GM18498 (cell line): ENCODE results near the gene ERC1.
"Not testable (repeated sequence)": the region's sequence is repeated elsewhere in the genome, so short reads cannot be mapped to it uniquely, and the experiment has no call there.

Experiments
- ATAC-seq: cut with Tn5 transposase; IDR thresholded peaks from one replicate; pipeline ENCODE4 v1.9.1; 2021; ENCODE audit warnings: mild to moderate bottlenecking, moderate library complexity; ENCODE audit not compliant: unreplicated experiment

ERC1 gene

DNA sequence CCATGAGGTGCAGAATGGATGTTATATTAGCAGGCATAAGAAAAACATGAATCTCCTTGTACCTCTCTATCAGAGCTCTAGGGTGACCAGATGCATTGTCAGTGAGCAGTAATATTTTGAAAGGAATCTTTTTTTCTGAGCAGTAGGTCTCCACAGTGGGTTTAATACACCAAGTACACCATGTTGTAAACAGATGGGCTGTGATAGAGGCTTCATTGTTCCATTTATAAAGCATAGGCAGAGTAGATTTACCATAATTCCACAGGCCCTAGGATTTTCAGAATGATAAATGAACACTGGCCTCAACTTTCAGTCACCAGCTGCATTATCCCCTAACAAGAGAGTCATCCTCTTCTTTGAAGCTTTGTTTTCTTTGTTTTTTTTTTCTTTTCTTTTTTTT is 185.2 kb downstream of the ERC1 start:
- ATAC-seq, result no peak

DNA sequence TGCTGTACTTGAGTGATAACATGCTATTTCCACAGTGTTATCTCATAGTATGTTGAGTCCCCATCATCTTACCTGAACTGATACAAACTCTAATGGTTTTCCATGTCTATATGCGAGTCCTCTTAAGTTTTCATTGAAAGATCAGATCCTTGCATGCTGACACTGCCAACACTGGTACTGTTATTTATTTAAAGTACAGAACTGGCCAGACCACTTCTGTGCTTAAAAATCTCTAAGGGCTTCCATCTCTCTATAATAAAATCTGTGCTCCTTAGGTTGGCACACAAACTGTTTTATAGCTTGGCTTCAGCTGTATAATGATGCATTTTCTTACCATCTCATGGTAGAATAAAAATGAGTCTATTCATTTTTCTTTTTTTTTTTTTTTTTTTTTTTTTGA is 188.1 kb downstream of the ERC1 start:
- ATAC-seq, result no peak

DNA sequence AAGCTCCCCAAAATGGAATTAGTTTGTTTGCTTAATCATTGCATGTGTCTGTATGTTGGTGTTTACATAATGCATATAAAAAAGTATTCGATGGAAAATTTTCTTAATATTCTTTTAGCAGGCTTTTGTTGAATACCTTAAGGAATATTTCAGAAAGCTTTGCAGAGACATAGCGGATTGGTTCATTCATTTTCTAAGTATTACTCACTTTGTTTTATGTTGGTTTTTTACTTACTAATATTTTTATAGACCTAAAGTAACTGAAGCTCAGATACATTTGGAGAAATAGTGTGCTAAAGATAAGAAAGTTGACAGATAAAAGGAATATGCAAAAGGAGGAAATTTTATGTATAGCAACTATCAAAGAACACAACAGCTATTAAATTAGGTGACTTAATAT is 191.0 kb downstream of the ERC1 start:
- ATAC-seq, result no peak

DNA sequence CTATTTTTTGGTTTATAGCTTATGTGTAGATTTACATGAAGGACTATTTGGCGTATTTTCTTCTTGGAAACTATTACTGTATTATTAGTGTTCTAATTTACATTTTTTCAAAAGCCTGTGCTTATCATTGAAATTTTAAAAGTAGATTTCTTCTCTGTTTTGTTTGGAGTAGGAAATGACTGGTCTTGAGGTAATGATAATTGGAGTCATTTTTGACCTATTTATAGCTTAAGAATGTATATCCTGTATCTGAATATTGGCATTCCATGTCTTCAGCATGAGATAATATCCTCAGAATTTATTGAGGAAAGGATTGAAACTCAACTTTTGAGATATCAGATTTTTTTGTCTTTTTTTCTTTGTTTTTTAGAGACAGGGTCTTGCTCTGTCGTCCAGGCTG is 193.4 kb downstream of the ERC1 start:
- ATAC-seq, result no peak

DNA sequence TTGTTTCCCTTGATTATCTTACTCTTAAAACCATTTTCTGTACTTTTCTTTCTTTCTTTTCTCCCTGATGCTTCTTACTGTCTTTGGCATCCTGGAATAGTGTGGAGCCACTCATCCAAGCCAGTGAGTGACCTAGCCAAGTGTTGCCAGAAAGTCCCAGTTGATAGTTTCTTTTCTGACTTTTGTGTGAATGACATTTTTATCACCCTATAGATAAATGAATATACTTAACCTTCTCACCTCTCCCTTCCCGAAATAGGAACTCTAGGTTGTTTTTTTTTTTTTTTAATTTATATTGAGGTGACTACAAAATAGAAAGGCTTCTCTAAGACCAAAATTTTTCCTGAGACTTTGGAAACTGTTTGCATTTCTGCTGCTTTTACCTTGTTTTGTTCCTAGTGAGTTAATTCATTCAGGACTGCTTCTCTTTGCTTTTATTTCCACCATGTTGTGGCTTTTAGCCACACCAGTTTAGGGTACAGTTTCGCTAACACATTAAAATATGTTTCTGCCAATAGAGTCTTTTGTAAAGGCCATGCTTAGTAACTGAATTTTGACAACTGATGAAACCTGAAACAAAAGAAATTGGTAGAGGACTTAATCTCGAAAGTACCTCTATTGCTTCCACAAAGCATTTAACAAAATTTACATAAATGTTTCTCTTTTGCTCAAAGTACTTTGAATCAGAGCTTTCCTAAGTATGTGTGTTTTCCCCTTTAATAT is 194.6 kb downstream of the ERC1 start:
- ATAC-seq, result peak; percentile 51

DNA sequence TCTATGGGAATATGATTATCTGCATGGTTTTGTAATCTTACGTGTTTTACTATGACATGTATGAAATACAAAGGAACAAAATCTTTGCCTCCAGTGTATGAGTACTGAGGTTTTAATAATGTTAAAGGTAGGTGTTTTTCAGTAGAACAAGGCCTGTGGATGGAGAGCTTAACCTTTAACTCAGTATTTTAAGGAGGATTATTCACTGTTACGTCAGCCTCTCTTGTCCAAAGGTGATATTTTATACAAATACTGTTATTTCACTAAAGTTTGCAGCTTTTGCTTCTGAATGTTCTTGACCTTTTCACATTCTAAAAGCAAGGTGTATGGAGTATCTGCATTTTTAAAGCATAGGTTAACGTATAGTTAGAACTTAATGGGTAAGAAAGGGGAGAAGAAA is 195.3 kb downstream of the ERC1 start:
- no peak for ATAC-seq

DNA sequence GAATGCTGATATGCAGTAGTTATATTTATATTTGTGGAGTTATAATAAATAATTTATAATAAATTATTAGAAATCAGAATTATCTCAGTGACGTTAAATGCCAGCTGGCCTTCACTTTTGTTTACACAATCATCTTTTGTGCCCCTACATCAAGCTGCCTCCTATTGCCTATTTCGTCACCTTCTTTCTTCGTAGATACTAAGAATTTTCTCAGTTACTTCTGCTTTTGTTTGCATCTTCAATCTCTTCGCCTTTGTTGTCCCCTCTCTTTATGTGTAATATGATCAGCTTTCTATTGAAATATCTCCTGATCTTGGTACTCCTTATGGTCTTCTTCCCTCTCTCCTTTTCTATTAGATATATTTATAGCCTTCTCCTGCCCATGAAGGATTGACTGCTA is 197.0 kb downstream of the ERC1 start:
- no peak for ATAC-seq

DNA sequence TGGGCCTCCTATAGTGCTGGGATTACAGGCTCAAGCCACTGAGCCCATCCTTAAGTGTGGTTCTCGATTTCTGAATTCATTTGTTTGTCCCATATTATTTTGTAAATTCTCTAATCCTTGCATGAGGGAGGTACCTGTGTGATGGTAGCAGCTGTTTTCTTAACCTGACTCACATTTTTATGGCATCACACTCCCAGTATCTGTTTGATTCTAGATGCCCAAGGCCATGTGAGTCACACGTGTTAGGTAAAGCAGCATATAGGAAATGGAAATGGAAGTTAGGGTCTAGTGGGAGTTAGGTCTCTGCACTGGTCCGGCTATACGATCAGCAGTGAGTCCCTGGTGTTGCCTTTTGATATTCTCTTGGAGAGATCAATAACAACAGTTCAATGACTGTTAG is 198.1 kb downstream of the ERC1 start:
- ATAC-seq, result no peak

DNA sequence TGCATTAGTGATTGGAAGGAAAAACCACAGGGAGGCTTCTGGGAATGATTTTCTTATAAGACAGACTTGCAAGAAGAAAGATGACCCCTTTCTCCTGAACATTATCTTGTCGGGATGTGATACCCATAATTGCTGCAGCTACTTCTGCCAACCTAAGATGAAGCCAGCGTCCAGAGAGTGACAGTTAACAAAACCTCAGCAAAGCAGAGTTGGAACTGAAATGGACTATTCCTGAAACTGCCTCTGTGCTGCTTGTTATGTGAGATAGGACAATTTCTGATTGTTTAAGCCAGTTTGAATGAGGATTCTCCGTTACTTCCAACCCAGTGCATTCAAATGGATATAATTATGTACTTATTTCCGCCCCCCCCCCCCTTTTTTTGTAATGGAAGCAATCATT is 204.5 kb downstream of the ERC1 start:
- no peak for ATAC-seq

DNA sequence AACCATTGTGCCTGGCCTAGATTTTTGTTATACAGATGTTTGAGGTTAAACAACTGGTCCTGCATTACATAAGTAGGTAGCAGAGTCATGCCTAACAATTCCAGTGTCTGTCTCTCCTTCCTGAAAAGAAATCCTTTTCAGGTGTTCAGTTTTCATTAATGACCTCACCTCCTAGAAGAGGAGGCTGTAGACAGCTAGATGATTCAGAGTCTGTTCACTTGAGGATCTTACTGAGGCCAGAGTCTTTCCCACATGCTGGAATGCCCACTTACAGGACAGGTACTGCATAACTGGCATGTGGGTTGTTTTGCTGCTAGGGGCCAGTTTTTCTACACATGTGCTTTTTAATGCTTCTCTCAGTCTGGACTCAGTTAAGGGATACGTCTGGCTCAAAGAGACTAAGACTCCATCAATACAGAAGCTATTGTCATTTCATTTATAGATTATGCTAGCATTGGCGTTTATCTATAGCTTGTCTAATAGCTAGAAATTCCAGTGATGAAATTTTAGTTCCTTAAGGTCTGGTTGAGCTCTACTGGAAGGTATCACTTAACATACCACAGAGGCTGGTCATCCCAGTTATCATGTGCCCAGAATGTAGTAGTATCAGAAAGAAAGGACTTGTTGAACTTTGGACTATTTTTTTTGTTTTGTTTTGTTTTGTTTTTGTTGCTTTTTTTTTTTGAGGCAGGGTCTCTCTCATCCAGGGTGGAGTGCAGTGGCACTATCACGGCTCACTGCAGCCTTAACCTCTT is 206.4 kb downstream of the ERC1 start:
- no peak for ATAC-seq

DNA sequence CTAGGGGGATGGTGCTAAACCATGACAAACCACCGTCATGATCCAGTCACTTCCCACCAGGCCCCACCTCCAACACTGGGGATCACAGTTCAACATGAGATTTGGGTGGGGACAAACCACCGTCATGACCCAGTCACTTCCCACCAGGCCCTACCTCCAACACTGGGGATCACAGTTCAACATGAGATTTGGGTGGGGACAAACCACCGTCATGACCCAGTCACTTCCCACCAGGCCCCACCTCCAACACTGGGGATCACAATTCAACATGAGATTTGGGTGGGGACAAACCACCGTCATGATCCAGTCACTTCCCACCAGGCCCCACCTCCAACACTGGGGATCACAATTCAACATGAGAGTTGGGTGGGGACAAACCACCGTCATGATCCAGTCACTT is 207.8 kb downstream of the ERC1 start:
- not testable (repeated sequence) for ATAC-seq

DNA sequence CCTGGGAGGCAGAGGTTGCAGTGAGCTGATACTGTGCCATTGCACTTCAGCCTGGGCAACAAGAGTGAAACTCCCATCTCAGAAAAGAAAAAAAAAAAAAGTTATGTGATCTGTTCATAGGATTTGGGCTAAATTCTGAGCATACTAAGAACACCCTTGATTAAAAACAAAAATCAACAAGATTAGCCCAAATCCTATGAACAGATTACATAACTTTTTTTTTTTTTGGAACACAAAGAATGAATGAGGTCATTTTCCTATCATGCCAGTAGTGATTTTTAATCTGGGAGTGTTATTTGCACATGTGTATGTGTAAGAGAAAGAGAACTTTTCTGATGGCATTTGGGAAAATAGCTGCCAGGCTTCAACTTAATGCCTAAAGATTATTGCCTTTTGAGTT is 208.7 kb downstream of the ERC1 start:
- no peak for ATAC-seq

DNA sequence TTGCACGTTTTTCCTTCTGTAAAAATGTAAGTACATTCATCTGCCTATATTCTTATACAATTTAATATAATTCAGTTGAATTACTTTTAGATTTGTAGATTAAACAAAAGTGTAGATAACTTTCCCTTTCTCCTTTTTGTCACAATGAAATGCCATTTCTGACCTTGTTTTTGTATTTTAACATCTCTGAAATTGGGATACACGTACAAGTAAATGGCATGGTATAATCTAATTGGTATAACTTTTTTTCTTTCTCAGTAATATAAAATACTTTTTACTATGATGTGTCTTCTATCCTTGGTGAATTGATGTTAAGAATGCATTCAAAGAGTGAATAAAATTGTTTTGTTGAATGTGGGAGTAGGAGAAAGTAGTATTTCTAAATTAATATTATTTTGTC is 210.0 kb downstream of the ERC1 start:
- no peak for ATAC-seq

DNA sequence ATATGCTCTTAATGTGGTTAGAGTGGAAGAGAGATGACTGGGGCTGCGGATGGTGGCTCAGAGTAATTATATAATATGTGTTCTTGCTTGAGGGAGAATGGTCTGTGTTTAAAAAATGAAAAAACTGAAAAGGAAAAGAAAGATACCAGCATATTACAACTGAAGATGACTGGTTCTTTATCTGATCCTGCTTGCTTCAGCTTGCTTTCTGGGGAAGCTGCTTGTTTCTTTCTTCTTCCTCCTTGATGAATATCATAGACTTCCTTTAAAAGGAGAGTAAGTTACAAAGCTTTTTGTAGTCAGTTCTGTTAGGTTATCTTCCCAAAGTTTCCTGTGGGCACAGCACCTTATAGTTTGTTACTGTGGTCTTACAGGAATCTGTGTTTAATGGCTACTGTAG is 210.9 kb downstream of the ERC1 start:
- ATAC-seq, result no peak

DNA sequence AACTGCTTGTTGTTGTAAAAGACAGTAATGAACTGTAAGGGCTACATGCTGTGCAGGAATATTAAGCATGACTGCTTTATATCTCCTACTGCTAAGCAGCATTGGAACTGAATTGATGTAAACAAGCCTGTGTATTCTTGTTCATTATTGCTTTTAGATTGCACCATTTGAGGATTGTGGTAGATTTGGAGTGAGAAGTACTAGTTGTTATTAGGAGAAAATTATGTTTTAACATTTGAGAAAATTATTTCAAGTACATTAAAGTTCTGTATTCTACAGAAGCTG is 212.7 kb downstream of the ERC1 start:
- no peak for ATAC-seq

DNA sequence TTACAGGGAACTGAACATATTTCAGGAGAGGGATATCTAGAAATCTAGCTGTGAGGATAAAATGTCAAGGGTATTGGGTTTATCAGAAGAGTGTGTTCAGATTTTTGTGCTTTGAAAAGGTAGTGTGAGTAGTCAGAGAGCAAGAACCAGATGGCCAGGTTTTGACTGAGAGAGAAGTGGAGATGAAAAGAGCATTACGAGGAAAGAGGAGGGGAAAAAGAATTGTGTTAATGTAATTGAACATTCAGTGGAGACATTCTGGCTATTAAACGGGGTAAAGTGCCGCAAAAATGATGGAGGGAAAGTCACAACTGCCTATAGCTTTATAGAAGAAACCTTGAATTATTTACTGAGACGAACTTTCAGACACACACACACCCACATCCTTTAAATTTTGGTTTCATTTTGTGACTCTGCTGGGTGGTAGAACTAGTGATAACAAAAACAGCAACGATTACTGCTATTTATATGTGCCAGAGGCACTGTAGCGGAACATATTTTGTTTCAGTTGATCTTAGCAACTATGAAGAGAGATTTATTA is 213.6 kb downstream of the ERC1 start:
- peak; percentile 89 for ATAC-seq

DNA sequence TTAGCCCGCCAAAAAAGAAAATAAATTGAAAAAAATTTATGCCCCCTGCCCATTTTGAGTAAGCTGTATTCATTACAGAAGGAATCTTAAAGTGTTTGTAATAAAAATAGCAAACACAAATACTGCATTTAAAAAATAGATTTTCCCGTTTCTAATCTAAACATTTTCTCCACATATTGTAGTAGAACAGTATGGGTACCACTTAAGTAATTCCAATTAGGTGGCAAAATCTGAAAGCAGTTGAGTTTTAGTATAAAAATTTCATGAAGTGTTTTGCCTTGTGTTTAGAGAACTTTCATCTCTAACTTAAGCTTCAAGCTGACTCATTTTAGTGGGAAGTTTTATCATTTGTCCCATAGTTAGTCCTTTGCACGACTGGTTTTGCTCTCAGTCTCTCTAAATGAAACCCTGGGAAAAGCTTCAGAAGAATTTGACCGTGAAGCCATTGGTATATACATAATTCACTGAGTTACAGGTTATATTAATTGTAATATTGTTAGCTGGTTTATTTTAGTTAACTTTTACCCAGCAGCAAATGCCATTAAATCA is 214.6 kb downstream of the ERC1 start:
- no peak for ATAC-seq

DNA sequence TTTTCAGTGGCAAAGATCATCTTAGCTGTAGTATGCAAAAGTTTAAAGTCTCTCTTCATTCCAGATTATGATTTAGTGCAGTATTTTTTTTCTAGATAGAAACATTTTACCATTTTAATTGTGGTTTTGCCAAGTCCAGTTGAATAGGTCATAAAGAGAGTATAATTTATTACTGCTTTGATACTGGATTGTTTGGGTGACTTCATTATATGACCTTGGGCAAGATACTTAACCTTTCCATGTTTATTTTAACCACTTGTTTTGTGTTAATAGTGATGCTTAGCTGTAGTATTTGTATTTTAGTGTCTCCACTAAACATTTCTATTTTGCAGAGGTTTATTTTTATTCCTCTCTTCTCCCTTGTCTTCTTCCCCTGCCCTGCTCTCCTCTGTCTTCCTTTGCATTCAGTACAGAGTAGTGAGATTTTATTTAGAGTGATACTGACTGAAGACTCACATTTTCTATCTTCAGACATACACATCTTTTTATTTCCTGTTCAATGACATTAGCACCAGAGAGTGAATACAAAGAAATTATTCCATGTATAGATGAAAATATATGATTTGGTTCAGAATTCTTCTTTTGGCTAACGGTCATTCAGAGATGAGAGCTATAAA is 215.2 kb downstream of the ERC1 start:
- no peak for ATAC-seq

DNA sequence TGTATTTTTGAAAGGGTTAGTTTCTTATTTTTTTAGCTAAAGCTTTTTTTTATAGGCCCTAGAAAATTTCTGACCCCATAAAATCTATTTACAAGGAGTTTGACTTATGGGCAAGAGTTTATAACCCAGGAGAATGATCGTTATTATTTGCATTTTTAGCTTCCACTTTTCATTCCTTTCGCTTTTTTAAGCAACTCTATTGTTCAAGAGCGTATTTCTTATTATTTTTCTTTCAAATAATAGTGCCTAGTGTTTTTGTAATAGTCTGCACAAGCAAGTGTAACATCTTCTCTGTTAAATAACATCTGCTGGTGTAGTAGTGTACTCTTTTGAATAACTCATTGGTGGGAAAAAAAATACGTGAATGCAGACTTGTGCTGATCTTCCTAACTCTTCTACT is 216.3 kb downstream of the ERC1 start:
- no peak for ATAC-seq

DNA sequence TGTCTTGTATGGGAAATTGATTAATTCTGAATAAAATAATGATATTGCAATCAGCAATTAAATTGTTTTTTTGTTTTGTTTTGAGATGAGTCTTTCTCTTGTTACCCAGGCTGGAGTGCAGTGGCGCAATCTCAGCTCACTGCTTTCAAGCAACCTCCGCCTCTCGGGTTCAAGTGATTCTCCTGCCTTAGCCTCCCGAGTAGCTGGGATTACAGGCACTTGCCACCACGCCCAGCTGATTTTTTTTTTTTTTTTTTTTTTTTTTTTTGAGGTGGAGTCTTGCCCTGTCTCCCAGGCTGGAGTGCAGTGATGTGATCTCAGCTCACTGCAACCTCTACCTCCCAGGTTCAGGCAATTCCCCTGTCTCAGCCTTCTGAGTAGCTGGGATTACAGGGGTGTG is 217.7 kb downstream of the ERC1 start:
- ATAC-seq, result not testable (repeated sequence)

DNA sequence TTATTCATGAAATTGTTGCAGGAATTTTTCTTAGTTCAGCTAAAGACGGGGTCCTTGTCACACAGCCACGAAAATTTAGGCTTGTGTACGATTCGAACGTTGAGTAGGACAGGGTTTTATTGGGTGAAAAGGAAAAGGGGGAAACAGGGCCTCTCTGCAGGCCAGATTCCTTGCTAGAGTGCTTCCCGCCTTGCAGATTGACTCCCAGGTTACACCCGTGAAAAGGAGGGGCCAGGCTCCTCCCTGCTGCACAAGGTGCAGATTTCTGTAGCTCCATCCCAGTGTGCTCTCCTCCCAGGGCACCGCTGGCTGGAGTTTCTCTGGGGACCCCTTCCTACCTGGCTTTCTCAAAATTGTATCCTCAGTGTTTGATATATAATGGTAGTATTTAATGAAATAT is 221.5 kb downstream of the ERC1 start:
- no peak for ATAC-seq

DNA sequence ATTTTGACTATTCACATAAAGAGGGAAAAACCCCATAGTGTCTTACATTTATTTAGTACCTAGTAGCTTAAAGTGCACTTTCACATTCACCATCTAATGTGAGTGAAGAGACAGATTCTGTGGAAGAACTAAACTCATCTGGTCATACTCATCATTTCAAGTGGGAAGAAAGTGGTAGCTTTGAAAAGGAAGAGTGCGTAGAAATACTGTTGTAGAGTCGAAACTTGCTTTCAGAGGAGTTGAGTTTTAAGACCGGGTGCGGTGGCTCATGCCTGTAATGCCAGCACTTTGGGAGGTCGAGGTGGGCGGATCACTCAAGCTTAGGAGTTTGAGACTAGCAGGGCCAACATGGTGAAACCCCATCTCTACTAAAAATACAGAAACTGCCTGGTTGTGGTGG is 222.2 kb downstream of the ERC1 start:
- no peak for ATAC-seq
